Activated CD4-positive, CD25-positive, alpha-beta regulatory T cell treated with anti-CD3 and anti-CD28 coated beads, Interleukin-2, amount 50 U/mL, for 72 hours (primary cell): ENCODE results near the gene NCBP1.
"Not testable (repeated sequence)": the region's sequence is repeated elsewhere in the genome, so short reads cannot be mapped to it uniquely, and the experiment has no call there.

ENCODE experiments used
- DNase-seq: peaks from one replicate; pipeline ENCODE4 v3.0.0; 2021

NCBP1 gene, protein sequence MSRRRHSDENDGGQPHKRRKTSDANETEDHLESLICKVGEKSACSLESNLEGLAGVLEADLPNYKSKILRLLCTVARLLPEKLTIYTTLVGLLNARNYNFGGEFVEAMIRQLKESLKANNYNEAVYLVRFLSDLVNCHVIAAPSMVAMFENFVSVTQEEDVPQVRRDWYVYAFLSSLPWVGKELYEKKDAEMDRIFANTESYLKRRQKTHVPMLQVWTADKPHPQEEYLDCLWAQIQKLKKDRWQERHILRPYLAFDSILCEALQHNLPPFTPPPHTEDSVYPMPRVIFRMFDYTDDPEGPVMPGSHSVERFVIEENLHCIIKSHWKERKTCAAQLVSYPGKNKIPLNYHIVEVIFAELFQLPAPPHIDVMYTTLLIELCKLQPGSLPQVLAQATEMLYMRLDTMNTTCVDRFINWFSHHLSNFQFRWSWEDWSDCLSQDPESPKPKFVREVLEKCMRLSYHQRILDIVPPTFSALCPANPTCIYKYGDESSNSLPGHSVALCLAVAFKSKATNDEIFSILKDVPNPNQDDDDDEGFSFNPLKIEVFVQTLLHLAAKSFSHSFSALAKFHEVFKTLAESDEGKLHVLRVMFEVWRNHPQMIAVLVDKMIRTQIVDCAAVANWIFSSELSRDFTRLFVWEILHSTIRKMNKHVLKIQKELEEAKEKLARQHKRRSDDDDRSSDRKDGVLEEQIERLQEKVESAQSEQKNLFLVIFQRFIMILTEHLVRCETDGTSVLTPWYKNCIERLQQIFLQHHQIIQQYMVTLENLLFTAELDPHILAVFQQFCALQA

DNA sequence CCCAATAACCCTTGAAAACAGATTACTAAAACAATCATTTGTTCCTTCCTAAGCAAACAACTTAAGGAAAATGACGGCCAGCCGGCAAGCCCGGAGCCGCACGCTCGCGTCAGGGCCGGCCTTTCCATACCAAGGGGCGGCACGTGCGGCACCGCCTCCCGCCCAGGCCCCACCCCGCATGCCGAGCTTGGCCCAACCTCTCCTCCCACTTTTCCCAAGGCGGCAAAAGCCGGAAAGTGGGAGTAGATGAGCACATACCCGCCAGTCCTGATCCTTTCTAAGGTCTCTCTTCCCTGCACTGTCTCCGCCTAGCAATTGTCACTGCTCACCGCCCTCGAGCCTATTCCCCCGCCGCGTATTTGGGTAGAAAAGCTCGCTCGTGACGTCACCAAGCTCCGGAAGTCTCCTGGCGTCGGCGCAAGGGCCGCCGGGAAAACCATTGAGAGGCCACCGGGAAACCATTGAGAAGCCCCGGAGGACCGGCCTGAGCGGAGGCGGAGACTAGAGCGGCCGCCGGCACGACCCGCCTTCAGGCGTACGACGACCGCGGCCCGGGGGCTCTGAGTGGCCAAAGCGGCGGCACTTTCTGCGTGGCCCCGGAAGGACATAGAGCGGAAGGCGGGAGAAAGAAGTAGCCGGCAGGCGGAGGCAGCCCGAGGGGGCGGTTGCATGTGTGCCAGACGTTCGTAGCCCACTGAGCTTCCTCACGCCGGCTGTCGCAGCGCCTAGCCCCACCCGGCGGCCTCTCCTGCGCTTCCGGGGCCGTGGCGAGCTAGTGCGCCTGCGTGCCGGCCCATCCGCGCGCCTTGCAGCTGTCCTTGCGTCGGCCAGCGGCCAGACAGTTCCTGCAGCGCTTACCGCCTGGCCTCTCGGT is at the start of gene NCBP1, which contains the start of gene TSTD2:
Gene NCBP1, plus strand, starts transcription at position 837 of the 874 bp plus-strand sequence. CDS start 61 bp downstream, outside the sequence.
Gene TSTD2, minus strand, starts transcription at position 384 of the 874 bp plus-strand sequence. CDS start 5,806 bp downstream, outside the sequence.
- DNase-seq = peak; percentile 91

DNA sequence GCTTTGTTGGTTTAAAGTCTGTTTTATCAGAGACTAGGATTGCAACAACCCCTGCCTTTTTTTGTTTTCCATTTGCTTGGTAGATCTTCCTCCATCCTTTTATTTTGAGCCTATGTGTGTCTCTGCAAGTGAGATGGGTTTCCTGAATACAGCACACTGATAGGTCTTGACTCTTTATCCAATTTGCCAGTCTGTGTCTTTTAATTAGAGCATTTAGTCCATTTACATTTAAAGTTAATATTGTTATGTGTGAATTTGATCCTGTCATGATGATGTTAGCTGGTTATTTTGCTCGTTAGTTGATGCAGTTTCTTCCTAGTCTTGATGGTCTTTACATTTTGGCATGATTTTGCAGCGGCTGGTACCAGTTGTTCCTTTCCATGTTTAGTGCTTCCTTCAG is 48.8 kb upstream of the NCBP1 start:
- not testable (repeated sequence) for DNase-seq

DNA sequence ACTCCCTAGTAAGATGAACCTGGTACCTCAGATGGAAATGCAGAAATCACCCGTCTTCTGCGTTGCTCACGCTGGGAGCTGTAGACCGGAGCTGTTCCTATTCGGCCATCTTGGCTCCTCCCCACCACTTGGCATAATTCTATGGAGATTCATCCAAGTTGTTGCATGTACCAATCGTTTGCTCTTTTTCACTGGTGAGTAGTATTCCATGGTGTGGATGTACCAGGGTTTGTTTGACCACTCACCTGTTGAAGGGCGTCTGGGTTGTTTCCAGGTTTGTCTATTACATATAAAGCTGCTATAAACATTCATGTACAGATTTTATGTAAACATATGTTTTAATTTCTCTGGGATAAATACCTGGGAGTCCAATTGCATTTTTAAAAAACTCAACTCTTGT is 46.7 kb upstream of the NCBP1 start:
- DNase-seq = not testable (repeated sequence)

DNA sequence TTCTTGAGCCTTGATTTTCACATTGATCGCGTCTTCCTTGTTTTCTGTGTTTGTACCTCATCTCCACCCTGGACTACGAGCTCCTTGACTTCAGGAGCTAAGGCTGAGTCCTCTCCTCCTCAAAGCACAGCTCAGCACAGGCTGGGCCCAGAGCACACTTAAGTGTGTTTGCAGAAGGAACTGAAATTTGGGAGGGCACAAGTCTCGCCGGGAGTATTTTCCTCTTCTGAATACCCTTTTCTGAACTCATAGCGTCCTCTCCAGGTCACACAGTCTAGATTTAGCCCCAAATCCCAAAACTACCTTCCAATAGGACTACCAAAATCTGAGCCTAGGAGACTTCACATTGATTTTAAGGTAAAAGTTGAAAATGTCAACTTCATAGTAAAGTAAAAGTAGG is 42.1 kb upstream of the NCBP1 start:
- no peak for DNase-seq

DNA sequence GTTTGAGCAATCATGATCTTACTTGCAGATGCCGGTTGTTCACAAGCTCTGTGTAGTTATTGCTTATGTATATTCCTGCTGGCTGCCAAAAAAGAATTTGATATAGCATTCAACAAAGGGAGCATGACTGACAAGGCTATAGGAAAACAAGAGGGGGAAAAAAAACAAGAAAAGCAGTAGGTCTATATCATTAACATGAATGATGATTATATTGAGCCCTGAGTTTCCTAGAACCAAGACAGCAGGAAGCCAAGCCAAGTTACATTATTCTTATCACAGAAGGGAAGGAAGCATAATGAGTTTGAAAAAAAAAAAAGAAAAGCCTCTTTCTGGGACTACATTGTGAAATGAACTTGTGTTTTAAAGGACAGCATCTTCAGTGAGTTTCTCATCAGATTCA is 41.5 kb upstream of the NCBP1 start:
- DNase-seq = no peak

DNA sequence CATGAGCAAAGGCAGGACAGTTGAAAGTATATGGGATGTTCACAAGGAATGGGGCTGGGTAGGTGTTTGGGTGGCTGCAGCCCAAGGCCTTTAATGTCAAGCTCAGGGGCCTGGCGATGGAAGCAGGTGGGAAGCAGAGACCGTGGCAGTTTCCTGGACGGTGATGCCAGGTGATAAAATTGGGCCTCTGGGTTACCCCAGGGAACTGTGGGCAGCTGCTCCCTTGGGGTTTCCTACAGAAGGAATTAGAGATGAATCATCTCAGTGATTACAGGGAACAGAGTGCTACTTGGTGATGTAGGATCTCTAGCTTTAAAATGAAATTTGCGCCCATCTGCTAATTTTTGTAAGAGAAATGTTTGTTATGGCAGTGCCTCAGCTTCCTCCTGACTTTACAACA is 39.7 kb upstream of the NCBP1 start:
- DNase-seq = no peak

DNA sequence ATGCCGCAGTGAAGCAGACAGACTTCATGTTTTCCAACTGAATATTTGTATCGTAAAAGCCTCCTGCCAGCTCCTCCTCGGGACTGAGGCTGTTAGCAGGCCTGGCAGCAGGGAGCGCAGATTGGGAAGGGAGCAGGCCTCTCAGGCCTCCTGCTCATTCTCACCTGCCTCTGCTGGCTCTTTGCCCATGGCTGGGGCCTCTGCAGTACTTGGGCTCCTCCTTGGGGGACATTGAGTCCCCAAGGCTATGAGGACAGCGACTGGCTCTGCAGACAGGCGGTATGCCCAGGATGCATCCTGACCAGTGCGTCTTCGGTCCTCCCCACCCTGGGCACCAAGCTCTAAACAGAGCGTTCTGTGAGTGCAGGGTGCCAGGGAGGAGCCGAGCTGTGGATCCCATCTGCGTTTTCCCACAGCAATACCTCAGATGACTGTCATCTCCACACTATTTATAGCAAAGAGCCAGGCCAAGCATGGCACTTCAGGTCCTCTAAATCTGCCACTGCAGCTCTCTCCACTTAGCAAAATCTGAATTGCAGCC is 39.2 kb upstream of the NCBP1 start:
- DNase-seq = no peak

DNA sequence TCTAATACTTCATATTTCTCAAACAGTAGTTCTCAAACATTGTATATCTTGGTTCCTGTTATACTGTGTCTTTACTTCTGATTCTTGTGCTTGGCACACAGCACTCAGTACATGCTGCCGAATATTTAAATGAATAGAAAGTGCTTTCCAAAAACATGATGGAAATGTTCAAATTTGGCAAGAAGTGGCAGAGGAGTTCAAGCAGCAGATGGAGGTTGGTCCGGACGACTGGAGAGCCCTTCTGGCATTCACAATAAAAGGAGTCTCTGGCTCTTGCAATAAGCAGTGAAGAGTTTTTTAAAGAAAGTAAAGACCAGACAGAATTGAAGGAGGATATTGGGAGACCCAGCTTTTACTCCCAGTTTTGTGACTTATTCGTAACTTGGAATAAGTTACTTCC is 36.7 kb upstream of the NCBP1 start:
- DNase-seq = no peak

DNA sequence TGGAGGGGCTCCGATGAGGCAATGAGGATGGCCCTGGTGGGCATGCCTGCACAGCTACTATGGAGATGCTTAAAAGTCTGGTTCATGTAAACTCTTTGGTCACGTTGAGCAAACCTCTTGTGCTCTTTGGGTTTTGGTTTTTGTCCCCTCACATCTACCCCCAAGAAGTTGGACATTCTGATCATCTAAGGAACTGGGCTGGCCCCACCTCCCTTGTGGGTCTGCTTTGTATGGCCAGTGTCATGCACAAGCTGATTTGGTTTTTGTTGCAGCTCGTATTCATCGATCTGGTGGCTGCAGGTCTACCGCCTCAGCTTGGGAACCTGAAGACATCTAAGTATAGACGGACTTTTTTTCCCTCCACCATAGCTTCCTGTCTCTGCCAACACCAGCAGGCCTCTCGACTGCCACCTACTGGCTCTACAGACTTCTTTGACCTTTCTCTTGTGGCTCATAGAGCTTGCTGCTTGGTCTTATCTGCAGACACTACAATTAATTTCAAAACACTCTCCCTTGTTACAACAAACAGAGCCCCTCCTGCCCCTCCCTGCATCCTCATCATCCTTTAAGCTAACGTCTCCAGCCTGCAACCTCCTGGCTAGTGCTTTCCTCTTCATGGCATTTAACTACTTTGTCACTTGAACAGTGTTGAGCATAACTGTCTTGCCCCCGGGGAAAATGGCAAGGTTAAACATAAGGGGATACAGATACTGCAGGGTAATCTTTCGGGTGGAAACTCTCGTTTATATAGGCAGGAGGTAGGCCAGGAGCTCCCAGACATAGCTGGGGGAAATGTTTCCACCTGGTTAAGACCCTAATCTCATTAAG is 34.9 kb upstream of the NCBP1 start:
- peak; percentile 61 for DNase-seq

DNA sequence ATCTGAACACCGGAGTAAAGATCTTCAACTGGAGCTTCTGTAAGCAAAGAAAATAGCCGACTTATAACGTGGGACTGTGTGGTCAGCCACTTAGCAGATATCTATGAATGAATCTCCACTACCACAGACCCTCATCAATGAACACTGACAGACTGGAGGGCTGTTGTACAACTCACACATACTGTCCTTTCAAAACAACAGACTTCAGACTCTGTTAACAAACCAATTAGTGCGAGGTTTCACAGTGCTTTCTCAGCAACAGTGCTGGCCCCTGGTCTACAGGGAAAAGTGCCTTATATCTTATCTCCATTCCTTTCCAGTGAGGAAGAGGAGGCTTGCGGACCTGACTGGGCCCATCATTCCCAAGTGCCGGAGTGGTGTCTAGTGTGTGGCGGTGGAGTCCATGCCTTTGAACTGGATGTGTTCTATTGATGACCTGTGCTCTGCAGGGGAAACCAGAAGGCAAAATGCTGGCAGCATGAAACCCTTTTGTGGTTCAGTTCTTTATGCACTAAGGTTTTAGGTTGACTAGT is 34.2 kb upstream of the NCBP1 start:
- DNase-seq = no peak

DNA sequence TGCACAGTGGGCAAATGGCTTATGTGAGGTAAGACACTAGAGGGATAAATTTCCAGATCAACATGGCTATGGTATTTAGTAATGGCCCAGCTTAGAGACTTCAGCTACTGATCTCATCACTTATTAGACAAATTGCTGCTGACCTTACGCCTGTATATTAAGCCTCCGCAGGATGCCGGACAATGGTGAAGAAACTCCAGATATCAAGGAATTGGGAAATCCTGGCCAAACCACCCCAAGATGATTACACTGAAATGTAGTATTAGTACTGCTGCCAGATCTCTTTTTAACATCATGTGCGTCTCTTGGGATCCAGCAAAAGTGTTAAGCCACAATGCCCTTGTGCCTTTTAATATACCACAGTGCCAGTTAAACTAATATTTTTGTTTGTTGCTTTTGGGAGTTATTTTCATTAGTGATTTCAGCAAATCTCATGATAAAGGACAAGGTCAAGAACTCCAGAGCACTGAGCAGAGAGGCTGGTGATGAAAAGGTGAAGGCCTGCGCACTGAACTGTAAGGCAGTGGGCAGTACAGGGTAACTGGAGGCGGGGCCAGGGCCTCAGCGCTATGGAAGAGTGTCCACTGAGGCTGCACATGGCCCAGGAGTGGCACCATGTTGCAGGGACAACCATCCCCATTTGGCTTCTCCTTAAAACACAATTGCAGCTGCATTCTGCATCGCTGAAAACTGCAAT is 32.9 kb upstream of the NCBP1 start:
- DNase-seq = no peak

DNA sequence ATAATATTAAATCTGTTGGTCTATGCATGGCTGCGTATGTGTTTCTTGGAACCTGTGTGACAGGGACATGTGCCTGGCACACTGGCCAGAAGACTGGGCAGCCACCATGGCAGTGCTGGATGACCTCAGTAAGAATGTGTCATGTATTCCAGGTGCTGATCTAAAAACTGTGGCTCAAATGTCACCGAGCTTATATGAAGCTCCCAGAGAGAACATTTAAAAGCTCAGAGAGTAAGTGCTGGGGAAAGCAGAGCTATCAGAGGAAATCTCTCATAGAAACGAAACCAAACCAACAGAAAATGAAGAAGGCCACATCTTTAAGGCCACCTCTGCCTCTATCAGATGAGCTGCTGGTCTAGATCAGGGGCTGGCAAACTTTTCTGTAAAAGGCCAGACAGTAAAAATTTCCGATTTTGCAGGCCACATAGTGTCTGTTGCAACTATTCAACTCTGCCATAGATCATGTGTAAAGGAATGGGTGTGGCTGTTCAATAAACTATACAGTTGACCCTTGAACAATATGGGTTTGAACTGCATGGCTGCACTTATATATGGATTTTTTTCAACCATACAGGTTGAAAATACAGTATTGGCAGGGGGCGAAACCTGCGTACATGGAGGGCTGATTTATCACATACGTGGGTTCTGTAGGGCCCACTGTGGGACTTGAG is 32.3 kb upstream of the NCBP1 start:
- DNase-seq = no peak

DNA sequence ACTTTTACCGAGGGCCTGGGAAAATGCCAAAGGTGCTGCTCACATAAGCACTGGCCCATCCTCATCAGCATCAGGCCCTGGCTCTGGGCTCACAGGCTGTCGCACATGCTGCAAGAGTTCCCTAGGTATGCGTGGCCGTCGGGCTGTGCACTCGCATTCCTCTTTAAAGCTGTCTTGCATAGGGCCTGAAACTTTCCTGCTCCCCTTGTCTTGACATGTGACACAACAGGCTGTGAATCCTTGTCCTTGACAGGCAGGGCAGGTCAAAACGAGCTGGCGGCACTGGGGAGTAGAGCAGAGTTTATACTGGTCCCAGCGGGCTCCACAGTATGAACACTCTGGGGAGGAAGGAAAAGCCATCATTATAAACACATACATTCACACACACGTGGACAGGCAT is 31.2 kb upstream of the NCBP1 start:
- no peak for DNase-seq

DNA sequence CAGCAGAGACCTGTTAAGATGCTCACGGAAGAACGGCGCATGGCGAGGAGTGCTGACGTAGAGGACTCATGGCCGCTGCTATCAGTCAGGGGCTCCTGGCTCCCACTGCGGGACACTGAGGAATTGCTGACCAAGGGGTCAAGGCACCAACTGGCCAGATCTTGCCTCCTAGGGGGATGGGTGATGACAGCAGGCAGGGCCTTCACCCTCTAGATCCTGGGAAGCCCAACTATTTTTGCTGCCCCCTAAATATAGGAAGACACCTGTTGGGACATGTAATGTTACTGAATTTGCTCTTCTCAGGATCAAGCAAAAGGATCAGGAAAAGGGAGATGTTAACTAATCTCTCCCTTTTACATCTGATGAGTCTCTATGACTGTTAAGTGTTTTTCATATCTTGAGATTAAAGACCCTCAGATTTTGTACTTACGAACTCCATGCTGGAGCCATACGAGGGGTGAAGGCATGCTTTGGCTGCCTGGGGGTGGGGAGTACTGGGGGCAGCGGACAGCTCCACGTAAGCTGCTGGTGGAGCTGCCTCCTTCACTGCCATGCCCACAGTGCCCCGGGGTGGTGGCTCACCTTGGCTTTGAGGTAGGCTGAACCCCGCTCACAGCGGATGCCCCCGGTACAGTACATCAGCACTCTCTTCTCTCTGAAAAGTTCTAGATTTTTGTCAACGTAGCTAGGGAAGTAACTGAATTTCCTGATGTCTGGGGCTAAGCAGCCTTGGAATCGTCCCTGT is 28.5 kb upstream of the NCBP1 start:
- no peak for DNase-seq

DNA sequence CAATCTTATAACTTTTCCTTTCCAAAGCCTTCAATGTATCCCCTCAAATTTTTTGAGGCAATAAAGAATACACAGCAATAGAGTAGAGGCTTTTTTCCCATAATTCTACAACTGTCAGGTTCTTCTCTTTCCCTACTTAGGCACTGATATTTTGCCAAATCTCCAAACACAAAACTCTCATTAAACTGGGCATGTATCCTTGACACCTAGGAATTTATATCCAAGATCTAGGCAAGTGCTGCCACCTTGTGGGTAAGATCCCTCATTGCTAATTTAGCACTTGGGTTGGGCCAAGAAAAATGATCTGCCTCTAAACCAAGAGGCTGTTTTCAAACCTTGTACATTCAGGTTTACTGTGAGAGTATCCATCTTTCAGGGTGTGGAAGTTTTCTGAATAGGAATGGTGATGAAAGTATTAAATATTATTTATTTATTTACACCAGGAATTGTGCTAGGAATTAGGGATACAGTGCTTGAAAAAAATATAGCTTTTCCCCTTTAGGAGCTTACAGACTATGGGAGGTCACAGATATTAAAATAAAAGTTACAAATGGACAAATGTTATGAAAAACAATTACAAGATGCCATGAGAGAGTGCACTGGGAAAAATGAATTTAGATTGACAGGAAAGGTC is 18.1 kb upstream of the NCBP1 start:
- DNase-seq = no peak

DNA sequence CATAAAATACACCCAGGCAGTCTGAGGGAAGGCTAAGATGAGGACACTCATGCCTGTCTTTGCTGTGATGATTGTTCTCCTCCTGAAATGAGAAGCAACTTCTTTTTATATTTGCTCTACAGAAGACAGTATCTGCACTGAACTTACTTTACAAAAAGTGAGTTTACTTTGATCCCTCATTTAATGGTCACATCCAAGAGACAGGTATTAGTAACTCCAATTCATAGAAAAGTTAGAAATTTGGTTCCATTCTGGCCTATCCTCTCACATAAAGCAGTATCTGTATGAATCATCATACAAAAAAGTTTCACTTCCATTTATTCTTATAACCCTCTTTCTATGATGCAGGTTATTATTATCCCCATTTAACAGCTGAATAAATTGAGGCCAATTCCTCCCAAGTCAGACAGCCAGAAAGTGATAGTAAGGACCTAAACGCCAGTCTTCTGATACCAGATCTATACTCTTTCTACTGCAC is 15.6 kb upstream of the NCBP1 start:
- no peak for DNase-seq

DNA sequence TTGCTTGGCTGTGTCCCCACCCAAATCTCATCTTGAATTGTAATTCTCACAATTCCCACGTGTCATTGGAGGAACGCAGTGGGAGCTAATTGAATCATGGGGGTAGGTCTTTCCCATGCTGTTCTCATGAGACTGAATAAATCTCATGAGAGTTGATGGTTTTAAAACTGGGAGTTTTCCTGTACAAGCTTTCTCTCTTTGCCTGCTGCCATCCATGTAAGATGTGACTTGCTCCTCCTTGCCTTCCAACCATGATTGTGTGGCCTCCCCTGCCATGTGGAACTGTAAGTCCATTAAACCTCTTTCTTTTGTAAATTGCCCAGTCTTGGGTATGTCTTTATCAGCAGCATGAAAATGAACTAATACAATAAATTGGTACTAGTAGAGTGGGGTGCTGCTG is 13.6 kb upstream of the NCBP1 start:
- not testable (repeated sequence) for DNase-seq

DNA sequence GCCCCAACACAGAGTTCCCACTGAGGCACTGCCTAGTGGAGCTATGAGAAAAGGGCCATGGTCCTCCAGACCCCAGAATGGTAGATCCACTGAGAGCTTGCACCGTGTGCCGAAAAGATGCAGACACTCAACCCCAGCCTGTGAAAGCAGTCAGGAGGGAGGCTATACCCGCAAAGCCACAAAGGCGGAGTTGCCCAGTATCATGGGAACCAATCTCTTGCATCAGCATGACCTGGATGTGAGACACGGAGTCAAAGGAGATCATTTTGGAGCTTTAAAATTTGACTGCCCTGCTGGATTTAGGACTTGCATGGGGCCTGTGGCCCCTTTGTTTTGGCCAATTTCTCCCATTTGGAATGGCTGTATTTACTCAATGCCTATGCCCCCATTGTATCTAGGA is 11.1 kb upstream of the NCBP1 start:
- DNase-seq = not testable (repeated sequence)

DNA sequence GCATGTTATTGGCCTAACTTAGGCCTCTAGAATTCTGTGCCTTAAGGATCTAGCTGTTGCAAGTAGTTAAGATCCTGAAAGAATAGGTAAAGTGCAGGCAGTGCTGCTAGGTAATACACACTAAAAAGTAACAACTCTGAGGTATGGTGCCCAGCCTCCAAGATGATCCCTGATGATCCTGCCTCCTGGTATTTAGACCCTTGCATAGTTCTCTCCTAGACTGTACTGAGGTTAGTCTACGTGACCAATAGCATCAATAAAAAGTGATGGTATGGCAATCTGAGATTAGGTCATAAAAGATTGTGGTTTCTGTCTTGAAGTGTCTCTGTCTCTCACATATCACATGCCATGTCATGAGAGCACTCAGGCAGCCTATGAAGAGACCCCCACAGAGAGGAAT is 9.7 kb upstream of the NCBP1 start:
- no peak for DNase-seq
